Nephron (organoid): ENCODE measurements around the gene GTF3C5.

Source experiments
- H3K27ac Mint-ChIP-seq, 3 experiments: 2 replicates each; pipeline ENCODE4 v1.8.0; 2020; ENCODE audit warnings: mixed read lengths in 3 of 3, mild to moderate bottlenecking in 2 of 3, moderate library complexity in 1 of 3
- H3K27me3 Mint-ChIP-seq: 2 replicates; pipeline ENCODE4 v1.8.0; 2021; ENCODE audit warnings: low read depth, mild to moderate bottlenecking, moderate library complexity, mixed read lengths
- H3K36me3 Mint-ChIP-seq: 2 replicates; pipeline ENCODE4 v1.8.0; 2020; ENCODE audit warnings: low read depth, mixed read lengths
- H3K4me1 Mint-ChIP-seq: 2 replicates; pipeline ENCODE4 v1.8.0; 2020; ENCODE audit warnings: mixed read lengths
- H3K4me3 Mint-ChIP-seq, 3 experiments: 2 replicates each; pipeline ENCODE4 v1.8.0; 2020; ENCODE audit warnings: mild to moderate bottlenecking in 3 of 3, mixed read lengths in 3 of 3, moderate library complexity in 2 of 3
- H3K9me3 Mint-ChIP-seq: 2 replicates; pipeline ENCODE4 v1.8.0; 2020; ENCODE audit warnings: mixed read lengths
- CTCF ChIP-seq, 3 experiments: fragments of 200-600 bp; sonication (generic); IDR thresholded peaks; one replicate each; pipeline ENCODE4 v1.5.0; 2021; ENCODE audit warnings: antibody characterized with exemption in 3 of 3; ENCODE audit not compliant: unreplicated experiment in 3 of 3

Gene GTF3C5

GRCh38 chr9:133094842-133095393 is 64.1 kb downstream of the GTF3C5 start:
- H3K9me3 Mint-ChIP-seq: peaks cover 28% of the 10 kb centered on the region
- no peak overlapping the region for H3K27ac Mint-ChIP-seq
- H3K36me3 Mint-ChIP-seq: peaks cover 66% of the 10 kb centered on the region
- H3K27me3 Mint-ChIP-seq: no peaks in the 10 kb centered on the region
- no peak overlapping the region for H3K4me3 Mint-ChIP-seq
- TF ChIP-seq CTCF (IDR thresholded peaks at IDR 0.05; ENCODE audit: unreplicated experiment in 3 of 3): no peak
- peaks cover 4% of the 10 kb centered on the region for H3K4me1 Mint-ChIP-seq

GRCh38 chr9:133098104-133098754 is 67.4 kb downstream of the GTF3C5 start:
- no peak overlapping the region for H3K27ac Mint-ChIP-seq
- H3K9me3 Mint-ChIP-seq: peaks cover 28% of the 10 kb centered on the region
- H3K4me3 Mint-ChIP-seq: no peak overlapping the region
- no peak for TF ChIP-seq CTCF (IDR thresholded peaks at IDR 0.05; ENCODE audit: unreplicated experiment in 3 of 3)
- H3K36me3 Mint-ChIP-seq: peaks cover 67% of the 10 kb centered on the region
- H3K27me3 Mint-ChIP-seq: no peaks in the 10 kb centered on the region
- peaks cover 4% of the 10 kb centered on the region for H3K4me1 Mint-ChIP-seq

GRCh38 chr9:133098871-133099270 is 68.1 kb downstream of the GTF3C5 start:
- no peak for TF ChIP-seq CTCF (IDR thresholded peaks at IDR 0.05; ENCODE audit: unreplicated experiment in 3 of 3)
- peaks cover 4% of the 10 kb centered on the region for H3K4me1 Mint-ChIP-seq
- no peak overlapping the region for H3K4me3 Mint-ChIP-seq
- H3K27me3 Mint-ChIP-seq: no peaks in the 10 kb centered on the region
- H3K27ac Mint-ChIP-seq: no peak overlapping the region
- H3K36me3 Mint-ChIP-seq: peaks cover 68% of the 10 kb centered on the region
- H3K9me3 Mint-ChIP-seq: peaks cover 28% of the 10 kb centered on the region

GRCh38 chr9:133099726-133100505 is 69.1 kb downstream of the GTF3C5 start:
- TF ChIP-seq CTCF (IDR thresholded peaks at IDR 0.05; ENCODE audit: unreplicated experiment in 3 of 3): no peak
- Mint-ChIP-seq H3K27ac (no peak overlapping the region), H3K4me1 (peaks cover 4% of the 10 kb centered on the region), H3K36me3 (peaks cover 65% of the 10 kb centered on the region), H3K4me3 (no peak overlapping the region), H3K27me3 (no peaks in the 10 kb centered on the region), H3K9me3 (peaks cover 26% of the 10 kb centered on the region)

GRCh38 chr9:133100506-133101355 is 69.9 kb downstream of the GTF3C5 start:
- H3K4me1 Mint-ChIP-seq: peaks cover 4% of the 10 kb centered on the region
- H3K4me3 Mint-ChIP-seq: no peak overlapping the region
- H3K27me3 Mint-ChIP-seq: no peaks in the 10 kb centered on the region
- no peak for TF ChIP-seq CTCF (IDR thresholded peaks at IDR 0.05; ENCODE audit: unreplicated experiment in 3 of 3)
- H3K36me3 Mint-ChIP-seq: peaks cover 57% of the 10 kb centered on the region
- H3K27ac Mint-ChIP-seq: no peak overlapping the region
- peaks cover 17% of the 10 kb centered on the region for H3K9me3 Mint-ChIP-seq
